NCI-H446 treated with DMSO at 0.1 percent for 48 hours (cell line): ENCODE results near the gene RAP2A.

ENCODE experiments used
- DNase-seq: peaks from one replicate; lab custom pipeline; 2025; lab: John Stamatoyannopoulos, UW

Gene RAP2A

DNA sequence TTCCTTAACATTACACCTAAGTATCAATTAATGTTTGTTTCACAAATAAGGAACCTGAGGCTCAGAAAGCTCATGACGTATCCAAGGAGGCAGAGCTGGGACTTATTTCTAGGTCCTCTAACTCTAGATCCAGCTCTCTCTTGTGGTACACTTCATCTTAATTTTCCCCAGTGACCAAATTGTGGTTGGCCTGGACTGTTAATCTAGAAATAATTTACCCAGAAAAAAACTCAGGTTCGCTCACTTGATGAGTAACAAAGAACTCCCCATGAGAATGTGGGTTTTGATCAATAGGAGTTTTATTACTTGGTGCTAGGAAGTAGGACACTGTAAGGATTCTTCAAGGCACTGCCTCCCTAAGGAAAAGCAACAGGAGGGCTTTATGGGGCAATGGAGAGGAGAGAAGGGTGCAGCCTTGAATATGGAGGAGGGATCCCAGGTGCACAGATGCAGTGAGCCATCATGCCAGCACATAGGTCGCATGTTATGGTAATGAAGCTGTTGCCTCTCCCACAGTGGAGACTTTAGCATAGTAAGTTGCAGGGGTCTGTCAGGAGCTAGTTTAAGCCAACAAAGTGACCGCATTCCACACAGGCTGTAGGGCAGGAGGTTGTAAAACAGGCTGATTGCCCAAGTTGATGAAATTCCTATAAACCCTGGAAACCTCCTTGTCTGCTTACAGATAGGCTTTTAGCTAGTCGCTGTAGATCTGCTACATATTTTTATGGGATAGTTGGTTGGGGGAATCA is 14.7 kb downstream of the RAP2A start:
- DNase-seq = no peak

DNA sequence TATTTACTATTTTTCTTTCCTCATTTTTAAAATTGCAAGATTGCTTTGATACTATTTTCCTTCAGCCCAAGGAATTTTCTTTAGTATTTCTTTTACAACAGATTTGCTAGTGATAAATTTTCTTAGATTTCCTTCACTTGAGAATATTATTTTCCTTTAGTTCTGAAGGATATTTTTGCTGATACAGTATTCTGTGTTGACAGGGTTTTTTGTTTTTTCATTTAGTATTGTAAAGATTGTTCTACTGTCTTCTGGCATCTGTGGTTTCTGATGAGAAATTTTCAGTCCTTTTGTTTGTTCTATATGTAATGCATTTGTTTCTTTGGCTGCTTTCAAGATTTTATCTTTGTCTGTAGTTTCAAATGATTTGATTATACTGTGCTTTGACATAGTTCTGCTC is 20.7 kb downstream of the RAP2A start:
- DNase-seq = no peak

DNA sequence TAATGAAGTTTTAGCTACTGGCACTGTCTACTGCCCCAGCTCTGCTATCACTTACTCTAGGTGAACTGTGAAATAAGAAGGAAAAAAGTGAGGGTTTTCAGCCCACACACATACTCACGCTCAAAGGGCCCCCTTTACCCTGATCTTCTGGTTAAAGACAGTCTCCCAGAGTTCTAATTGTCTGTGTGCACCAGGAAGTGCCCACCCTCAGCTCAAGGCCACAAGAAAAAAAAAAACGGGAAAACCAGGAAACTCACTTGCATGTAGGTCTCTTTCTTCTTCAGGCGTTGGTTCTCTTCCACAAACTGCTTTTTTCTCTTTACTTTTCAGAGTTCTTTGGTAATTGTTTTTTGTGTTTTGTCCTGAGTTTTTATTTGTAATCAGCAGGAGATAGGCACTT is 22.1 kb downstream of the RAP2A start:
- DNase-seq = no peak

DNA sequence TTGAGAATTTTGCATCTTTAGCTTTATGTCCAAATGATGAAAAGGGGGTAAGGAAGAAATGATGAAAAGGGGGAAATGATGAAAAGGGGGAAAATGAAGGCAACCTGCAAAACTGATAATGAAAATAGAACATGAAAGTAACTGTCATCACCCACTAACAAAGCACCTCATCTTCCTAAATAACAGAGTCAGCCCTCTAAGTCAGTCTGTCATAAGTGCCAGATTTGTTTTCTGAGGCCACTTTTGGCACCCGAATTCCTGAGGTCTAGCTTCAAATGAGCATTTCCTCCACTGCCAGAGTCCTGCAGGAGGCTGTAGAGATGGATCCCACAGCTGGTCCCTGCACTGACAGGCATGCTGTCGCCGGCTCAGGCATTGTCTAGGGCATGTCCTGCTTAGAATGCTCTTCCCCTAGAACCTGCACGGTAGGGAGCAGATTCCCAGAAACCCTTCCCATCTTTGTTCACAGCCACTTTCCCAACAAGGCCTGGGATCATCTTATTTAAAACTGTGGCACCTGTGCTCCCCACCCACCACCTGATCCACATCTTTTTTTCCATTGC is 25.3 kb downstream of the RAP2A start:
- no peak for DNase-seq

DNA sequence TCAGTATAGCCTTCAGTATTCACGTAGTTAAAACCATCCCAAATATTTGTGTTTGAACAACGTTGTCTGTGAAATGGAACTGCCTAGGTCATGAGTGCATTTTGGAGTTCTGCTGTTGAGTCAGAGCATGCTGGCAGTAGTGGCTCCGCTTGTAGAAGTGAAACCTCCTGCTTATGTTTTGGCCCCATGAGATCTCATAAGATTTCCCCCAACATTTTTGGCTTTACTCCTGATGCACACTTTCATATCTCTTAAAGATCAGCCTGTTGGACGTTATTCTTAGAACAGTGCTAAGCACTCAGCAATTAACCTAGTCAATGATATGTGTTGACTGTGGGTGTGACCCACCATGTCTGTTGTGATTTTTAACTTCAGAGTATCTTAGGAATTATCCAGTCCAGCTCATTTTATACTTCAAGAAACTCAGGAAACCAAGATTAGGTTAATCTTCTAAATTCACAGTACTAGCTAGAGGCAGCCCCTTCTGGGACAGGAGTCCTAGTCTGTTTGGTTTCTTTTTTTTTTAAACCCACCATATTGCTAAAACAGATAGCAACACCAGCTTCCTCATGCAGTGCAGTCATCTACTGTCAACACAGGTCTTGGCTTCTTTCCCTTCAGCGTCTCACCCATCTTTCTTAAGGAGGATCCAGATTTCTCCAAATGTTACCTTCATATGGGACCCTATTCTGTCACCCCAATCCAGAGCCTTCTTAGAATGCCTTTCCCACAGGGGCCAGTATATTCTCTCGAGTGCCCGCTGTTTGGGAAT is 26.2 kb downstream of the RAP2A start:
- no peak for DNase-seq

DNA sequence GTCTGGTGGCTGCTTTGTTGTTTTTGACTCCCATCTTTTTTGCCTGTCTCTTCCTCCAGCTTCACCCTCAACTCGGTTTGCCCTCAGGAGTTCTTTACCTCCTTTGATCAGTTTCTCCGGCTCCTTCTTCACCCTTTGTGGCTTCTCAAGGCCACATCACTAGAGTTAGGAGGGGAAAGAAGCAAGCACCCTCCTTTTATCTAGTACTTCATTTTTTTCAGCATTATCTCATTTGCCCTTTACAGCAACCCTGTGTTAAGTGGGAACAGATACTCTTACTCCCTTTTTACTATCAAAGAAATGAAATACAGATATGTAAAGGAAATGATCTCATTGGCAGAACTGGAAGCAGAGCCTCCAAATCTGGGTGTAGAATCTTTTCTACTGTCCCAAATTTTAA is 26.9 kb downstream of the RAP2A start:
- no peak for DNase-seq

DNA sequence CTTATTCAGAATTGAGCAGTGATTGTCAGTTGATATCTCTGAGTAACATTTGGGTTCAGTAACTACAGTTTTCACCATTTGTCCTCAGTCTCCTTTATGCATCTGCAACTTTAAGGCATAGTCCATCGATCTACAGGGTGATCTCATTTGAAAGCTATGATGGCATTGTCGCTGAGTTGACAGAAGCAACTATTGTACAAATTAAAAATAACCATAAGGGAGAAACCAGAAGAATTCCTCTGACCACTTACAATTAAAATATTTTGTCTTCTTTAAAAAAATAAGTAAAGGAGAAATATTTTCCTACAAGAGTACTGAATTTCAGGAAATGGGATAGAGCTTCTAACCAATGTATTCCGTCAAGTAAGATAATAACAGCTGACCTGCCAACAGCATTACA is 30.6 kb downstream of the RAP2A start:
- no peak for DNase-seq

DNA sequence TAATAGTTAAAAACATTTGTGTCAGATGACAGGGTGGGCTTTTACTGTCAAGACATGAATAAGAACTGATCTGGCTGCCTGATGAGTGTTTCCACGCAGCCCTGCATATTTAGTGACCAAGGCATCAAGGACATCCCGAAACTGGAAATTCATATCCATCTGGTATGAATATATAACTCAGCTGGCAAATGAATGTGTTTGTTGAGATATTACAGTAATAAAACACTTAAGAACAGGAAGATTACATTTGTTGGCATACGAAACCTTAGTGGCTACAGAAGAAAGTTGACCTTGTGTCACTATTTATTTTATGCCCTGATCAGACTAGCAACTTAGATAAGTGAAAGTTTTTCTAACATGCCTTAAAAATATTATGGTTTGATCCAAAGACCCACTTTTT is 32.8 kb downstream of the RAP2A start:
- DNase-seq = no peak

DNA sequence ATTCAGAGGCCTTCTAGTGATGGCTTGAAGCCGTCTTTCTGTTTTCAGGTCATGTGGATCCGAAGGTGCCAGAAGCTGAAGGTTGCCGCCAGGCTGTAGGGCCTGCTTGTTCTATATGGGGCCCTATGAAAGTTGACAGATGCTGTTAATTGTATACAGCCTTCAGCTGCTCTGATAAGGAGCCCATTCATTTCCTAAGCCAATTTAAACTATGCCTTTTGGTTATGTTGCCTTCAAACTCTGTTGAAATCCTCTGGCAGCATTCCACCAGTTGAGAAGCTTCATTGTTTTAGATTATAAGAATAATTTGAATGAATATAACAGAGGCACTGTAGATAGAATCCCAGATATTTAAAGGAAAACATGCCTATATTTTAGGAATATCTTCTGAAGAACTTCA is 34.4 kb downstream of the RAP2A start:
- no peak for DNase-seq

DNA sequence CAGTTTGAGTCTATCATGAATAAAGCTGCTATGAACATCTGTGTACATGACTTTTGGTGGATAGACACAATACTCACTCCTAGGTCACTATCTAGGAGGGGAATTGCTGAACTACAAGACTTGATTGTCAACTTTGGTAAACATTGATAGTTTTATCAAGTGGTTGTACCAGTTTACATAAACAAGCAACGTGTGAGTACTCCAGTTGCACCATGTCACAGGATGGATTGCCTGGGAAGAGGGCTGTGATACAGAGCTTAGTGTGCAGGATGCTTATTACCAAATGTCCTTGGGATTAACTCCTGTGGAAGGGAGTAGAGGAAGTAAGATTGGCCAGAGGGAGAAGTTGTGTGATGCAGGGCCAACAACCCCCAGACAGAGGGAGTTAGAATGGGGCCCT is 37.7 kb downstream of the RAP2A start:
- DNase-seq = no peak

DNA sequence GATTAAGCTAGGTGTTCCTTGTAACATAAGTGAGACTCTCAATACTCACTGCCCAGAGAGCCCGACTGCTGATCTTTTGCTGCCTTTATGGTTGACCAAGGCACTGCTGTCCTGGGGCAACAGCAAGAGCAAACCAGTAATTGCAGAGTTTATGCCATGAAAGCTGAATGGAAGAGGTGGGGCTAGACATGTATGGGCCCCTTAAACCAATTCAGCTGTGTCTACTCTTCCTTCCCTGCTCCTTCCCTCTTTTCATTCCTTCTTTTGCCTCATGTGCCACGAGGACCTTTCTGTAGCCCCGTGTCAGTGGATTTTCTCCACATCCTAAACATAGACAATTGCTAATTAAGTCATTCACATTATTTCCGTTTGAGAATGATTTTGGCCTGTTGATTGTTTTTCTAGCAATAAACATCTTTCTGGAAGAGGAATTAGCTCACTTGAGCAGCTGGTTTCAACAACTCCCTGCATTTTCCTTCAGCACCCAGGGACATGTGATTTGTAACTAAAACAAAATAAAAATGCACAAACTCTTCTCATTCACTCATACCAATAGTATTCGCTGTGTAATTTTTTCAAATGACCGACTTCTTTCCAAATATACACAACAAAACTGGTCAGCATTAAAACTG is 40.5 kb downstream of the RAP2A start:
- DNase-seq = no peak

DNA sequence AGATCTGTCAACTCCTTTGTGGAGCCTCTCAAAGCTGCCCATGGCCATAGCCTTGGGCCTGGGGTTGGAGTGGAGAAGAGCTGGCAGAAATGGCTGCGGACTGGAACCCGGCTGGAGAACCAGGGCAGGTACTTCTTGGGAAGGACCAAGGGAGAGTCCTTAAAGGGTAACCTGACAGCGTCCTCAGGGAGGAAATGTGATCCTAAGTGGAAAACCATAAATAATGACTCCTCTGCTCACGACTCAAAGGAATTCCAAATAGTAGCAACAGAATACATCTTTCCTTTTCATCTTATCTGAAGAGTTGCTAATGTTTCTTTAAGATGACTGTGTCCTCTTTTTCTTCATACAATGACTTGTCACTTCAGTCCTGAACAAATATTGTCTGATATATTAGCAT is 41.0 kb downstream of the RAP2A start:
- DNase-seq = no peak

DNA sequence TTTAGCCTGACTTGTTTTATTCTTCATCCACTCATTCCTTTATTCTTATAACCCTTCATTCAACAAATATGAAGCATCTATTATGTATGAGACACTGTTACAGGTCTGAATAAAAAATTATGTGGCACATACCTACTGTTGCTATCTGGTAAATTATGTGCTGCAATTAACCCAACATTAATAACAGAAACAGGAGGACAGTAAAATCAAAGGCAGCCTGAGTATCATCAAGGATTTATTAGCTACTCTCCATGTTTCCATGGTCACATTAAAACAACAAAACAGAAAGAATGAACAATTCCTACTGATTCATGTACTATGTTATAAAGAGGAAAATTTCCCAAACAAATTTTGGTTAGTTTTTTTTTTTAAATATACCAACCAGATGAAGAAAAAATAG is 43.9 kb downstream of the RAP2A start:
- no peak for DNase-seq

DNA sequence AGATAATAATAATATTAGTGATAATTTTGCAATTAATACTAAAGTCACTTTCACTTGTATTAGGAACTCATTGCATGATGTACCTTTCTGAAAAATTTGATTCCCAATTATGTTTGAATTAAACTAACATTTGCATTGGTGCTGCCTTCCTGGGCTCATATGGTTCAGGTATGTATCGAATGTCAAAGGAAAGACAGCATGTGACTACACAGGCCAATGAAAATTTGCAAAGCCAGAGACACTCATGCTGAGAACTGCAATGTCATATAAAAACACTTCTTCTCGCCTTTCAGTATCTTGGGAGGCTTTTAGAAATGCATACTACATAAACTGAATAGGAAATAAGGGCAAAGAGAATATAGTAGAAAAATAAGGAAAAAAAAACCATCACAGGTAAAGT is 44.3 kb downstream of the RAP2A start:
- DNase-seq = no peak

DNA sequence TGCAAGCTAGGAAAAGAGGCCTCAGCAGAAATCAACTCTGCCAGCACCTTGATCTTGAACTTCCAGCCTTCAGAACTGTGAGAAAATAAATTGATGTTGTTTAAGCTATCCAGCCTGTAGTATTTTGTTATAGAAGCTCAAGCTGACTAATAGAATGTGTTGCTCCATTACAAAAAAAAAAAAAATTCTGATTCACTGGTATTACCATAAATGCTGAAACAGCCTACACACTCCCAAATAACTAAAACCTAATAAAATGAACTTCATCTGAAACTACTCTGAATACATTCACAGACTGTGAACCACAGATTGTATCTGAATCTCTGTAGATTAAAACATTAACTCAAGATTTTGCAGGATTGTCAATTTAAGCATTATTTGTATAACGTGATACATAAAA is 49.5 kb downstream of the RAP2A start:
- no peak for DNase-seq

DNA sequence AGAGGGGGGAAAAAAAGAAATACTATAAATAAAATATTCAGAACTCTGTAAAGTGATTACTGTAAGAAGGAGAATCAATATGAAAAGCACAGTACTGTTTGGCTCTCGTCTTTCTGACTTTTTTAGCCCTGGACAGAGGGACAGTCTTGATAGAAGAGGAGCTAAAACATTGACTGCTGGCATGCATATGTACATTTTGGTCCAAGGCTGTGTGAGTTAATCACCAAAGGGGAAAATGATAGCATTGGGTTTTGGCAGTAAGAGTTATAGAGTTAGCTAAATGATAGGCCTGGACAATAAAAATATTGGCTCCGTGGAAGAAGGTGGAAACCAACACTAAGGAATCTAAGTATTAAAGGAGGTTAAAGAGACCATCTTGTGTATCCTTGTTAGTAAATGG is 50.3 kb downstream of the RAP2A start:
- DNase-seq = no peak

DNA sequence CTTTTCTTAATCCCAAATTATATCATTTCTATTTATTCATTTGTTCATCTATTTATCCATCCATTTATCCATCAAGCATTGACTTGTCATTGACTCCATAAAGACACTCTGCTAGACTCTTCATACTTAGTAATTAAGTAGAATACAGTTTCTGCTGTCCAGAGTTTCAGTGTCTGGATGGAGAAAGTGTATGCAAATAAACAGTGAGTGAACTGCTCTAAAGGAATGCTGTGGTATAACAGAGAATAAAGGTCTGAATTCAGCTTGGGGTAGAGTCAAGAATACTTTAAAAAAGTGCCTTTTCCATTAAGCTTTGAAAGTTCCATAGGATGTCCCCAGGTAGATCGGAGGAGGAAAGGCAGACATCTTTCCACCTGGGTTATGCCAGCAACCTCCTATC is 51.4 kb downstream of the RAP2A start:
- no peak for DNase-seq

DNA sequence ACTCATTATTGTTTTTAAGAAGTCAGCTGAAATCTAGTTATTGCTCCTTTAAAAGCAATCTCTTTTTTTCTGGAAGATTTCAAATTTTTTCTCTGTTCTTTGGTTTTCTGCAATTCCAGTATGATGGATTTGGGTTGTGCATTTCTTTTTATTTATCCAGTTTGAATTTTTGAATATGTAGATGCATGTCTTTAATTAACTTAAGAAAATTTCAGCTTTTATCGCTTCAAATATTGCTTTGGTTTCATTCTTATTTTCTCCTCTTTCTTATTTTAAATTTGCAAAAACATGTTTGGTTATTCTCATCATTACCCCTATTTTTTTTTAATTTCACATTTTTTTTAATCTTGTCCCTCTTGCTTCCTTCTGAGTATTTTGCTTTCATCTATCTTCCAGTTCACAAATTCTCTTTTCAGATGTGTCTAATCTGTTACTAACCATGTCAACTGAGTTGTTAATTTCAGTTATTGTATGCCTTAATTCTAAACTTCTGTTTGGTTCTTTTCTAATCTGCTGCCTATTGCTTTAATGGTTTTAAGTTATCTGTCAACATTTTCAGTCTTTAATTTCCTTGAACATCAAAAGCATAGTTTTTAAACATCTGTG is 56.8 kb downstream of the RAP2A start:
- DNase-seq = no peak

DNA sequence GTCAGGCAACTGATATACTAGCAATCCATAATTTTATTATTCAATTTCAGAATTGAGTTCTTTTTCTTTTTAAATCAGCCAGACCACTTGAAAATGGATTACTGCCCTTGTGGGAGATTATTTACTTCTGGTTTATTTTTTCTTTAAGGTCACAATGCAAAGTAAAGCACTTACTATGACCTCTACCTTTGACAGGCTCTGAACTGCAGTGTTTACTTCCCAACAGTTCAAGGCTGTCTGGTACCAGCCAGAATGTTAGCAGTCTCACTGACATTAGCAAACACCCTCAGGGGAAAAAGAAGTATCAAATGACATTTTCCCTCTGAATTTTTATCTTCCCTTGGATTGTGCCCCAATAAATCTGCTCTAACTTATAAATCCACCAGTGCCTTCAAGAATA is 57.5 kb downstream of the RAP2A start:
- no peak for DNase-seq

DNA sequence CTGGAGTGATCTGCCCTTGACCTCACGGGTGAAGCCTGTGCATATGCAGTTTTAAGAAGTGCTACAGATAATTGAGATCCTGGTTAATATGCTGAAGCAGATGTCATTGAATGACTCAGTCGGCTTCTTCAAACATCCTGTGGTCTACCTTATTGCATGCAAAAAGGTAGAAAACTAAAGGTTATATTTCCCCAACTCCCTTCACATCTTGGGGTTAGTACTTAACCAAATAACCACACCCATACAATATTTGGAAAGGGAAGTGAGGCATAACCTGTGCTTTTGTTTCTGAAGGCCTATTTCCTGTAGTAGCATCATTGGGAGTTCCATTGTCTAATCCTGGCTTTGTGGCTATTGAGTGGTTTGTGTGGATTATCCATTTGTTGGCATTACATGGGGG is 58.3 kb downstream of the RAP2A start:
- no peak for DNase-seq

DNA sequence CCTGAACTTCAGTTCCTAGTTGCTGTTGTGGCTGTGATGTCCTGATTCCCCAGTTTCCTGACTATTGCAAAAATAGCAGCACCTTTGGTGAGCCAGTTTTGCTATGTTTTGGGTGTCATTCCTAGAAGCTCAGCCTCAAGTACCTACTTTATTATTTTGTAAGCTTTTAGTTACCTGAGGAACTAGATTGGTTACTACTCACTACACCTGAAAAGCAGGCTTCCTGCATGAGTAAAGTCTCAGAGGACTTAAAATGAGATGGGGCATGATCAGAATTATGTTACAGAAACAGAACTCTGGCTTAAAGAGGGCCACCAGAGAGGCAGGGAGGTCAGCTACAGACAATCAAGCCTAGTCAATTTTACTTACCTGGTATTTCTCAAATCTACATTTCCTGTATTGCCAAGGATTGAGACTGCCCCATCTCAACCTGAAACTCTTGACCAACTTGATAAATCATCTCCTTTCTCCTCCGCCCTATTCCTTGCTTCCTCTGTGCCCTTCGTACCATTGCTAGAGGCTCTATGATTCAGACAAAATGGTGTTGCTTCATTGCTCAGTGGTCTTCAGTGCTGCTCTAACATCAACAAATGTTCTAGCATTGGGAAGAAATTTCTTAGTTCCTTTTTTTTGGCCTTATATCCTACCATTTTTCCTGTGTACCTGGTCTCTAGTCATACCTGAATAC is 58.9 kb downstream of the RAP2A start:
- no peak for DNase-seq

DNA sequence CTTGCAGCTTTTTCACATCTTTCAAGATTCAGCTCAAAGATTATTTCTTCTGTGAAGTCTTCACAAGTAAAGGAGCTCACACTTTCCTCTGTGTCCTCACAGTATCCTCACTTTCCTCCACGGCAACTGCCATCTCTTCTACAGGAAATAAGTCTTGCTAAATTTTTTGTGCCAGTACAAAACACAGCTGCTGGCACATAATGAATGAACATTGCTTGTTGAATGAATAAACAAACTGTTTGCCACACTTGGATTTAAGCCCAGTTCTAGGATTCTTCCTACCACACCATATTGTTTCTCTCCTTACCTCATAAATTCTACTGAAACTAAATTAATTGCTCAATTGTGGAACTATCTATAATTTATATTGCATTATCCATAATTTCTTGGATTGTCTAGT is 59.5 kb downstream of the RAP2A start:
- DNase-seq = no peak
